Astrocyte (in vitro differentiated cells and primary cell): ENCODE measurements around the gene ARPP19.

ENCODE experiments used
- EZH2 ChIP-seq: IDR thresholded peaks from 2 replicates; pipeline ENCODE4 v1.6.1; 2012; ENCODE audit warnings: mild to moderate bottlenecking, low read length, inconsistent platforms; ENCODE audit not compliant: insufficient read depth
- TF ChIP-seq, protein P1 (sequence below): IDR thresholded peaks from 2 replicates; pipeline ENCODE4 v1.5.1; 2011; ENCODE audit warnings: low read depth, mild to moderate bottlenecking, inconsistent platforms, low read length, moderate library complexity; ENCODE audit not compliant: insufficient read depth

DNA sequence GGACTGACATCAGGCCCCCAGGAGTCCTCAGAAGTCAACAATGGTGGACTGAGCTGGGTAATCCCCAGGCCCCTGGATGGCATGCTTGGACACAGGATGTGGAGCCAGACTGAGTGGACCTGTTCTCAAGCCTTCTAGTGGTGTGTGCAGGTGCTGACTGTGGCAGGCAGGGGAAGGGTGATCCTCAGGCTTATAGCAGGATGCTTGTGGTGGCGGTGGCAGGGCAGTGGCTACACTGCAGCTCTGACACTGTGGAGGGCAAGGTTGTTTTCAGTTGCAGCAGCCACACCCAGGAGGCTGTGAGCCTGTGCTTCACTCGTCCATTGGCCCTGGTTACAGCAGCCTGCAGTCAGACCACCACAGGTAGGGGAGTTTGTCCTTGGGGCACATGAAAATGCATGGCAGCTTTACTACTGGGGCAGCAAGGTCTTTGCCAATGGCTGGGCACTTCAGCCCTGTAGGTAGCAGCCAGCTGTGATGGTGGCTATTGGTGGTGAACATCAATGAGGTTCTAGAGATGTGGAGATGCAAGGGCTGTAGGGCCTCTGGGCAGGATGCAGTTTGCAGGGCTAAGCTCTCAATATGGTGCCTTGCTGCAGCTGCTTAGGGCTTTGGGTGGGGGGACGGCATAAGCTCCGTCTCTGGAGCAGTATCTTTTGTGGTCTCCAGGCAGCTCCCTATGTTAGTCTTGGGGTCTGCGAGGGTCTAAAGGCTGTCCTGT lies 22.6 kb downstream of the ARPP19 start:
- TF ChIP-seq, protein P1, sequence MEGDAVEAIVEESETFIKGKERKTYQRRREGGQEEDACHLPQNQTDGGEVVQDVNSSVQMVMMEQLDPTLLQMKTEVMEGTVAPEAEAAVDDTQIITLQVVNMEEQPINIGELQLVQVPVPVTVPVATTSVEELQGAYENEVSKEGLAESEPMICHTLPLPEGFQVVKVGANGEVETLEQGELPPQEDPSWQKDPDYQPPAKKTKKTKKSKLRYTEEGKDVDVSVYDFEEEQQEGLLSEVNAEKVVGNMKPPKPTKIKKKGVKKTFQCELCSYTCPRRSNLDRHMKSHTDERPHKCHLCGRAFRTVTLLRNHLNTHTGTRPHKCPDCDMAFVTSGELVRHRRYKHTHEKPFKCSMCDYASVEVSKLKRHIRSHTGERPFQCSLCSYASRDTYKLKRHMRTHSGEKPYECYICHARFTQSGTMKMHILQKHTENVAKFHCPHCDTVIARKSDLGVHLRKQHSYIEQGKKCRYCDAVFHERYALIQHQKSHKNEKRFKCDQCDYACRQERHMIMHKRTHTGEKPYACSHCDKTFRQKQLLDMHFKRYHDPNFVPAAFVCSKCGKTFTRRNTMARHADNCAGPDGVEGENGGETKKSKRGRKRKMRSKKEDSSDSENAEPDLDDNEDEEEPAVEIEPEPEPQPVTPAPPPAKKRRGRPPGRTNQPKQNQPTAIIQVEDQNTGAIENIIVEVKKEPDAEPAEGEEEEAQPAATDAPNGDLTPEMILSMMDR = no peak
- no peak for TF ChIP-seq EZH2
